ENCODE data around the gene EXOC8. TPM values are rescaled to one million over a fixed set of nuclear protein-coding genes. Genes with fewer than 3 reads are reported as not detected.

The EXOC8 gene
- total and polyA plus RNA-seq, 9 donors = 5.2 to 15.5 (median 13.5) TPM

- WGBS, 3 donors = 0 to 1% (median 0%) methylated on average over 40 to 43 of the region's 43 CpGs
- Histone ChIP-seq H3K27me3 (no peaks in the 10 kb centered on the region), H3K36me3 (no peaks in the 10 kb centered on the region), H3K9me3 (no peaks in the 10 kb centered on the region), H3K27ac (peak within 1 kb of the TSS; percentile 79 to 89), H3K4me1 (ENCODE audit: insufficient read depth) (peaks cover 17% of the 10 kb centered on the region), H3K4me3 (peak within 1 kb of the TSS; percentile 69)
- TF ChIP-seq POLR2A (IDR thresholded peaks at IDR 0.05) = no peak
- TF ChIP-seq EP300 (IDR thresholded peaks at IDR 0.05) = no peak
- no peak for TF ChIP-seq CTCF (IDR thresholded peaks at IDR 0.05)
- no peak for DNase-seq
- intact Hi-C loops (cut with DNase I) = no loop called here
Observed at GRCh38 chr1:231338270-231339128, 847 bp upstream of the EXOC8 start, which contains the start of gene SPRTN. Gene SPRTN, plus strand, starts transcription at chr1:231338293. Its CDS starts 91 bp downstream, at chr1:231338384.

- Histone ChIP-seq H3K27me3 (no peaks in the 10 kb centered on the region), H3K36me3 (no peaks in the 10 kb centered on the region), H3K4me1 (ENCODE audit: insufficient read depth) (peaks cover 17% of the 10 kb centered on the region), H3K27ac (peak overlapping the region; percentile 79 to 89), H3K4me3 (peak overlapping the region; percentile 69), H3K9me3 (no peaks in the 10 kb centered on the region)
- no peak for TF ChIP-seq CTCF (IDR thresholded peaks at IDR 0.05)
- TF ChIP-seq POLR2A (IDR thresholded peaks at IDR 0.05) = no peak
- no peak for TF ChIP-seq EP300 (IDR thresholded peaks at IDR 0.05)
- intact Hi-C loops (cut with DNase I) = no loop called here
- WGBS, 3 donors = 0% methylated on average over 21 to 32 of the region's 32 CpGs
- DNase-seq = peak in 1 of 5 donors; percentile 50
Observed at GRCh38 chr1:231337043-231337471, 595 bp downstream of the EXOC8 start.

GRCh38 chr1:231335663-231336602 is 1.7 kb downstream of the EXOC8 start:
- H3K4me1 ChIP-seq (ENCODE audit: insufficient read depth) = peaks cover 17% of the 10 kb centered on the region
- intact Hi-C loops (cut with DNase I) = no loop called here
- H3K4me3 ChIP-seq = peak overlapping the region; percentile 69
- TF ChIP-seq CTCF (IDR thresholded peaks at IDR 0.05) (no peak), POLR2A (IDR thresholded peaks at IDR 0.05) (no peak), EP300 (IDR thresholded peaks at IDR 0.05) (no peak)
- no peak for DNase-seq
- H3K9me3 ChIP-seq = no peaks in the 10 kb centered on the region
- 59 to 77% (median 66%) methylated on average over 21 of the region's 21 CpGs for WGBS, 3 donors
- H3K27ac ChIP-seq = no peak overlapping the region
- H3K36me3 ChIP-seq = no peaks in the 10 kb centered on the region
- no peaks in the 10 kb centered on the region for H3K27me3 ChIP-seq

GRCh38 chr1:231334952-231335351 is 2.7 kb downstream of the EXOC8 start:
- H3K4me1 ChIP-seq (ENCODE audit: insufficient read depth) = peaks cover 17% of the 10 kb centered on the region

More at GRCh38 chr1:231334952-231335351, 2.7 kb downstream of the EXOC8 start:
- no peak for DNase-seq
- TF ChIP-seq CTCF (IDR thresholded peaks at IDR 0.05) = no peak
- no peak for TF ChIP-seq EP300 (IDR thresholded peaks at IDR 0.05)
- TF ChIP-seq POLR2A (IDR thresholded peaks at IDR 0.05) = no peak
- Histone ChIP-seq H3K36me3 (no peaks in the 10 kb centered on the region), H3K4me3 (peak overlapping the region; percentile 0), H3K27me3 (no peaks in the 10 kb centered on the region), H3K27ac (no peak overlapping the region), H3K9me3 (no peaks in the 10 kb centered on the region)
- WGBS, 3 donors = 69 to 81% (median 79%) methylated on average over 6 of the region's 6 CpGs
- intact Hi-C loops (cut with DNase I) = no loop called here
